Body of pancreas (tissue), 4 donors: Measurements from ENCODE around the gene SPTSSB. TPM values are rescaled to one million over a fixed set of nuclear protein-coding genes. Genes with fewer than 3 reads are reported as not detected.
A peak's percentile ranks its signal among the peaks of the same experiment; 100 is the strongest.

Source experiments
- ATAC-seq: fragments of 150-250 bp; one replicate; pipeline ENCODE4 v1.9.1; 2016
- DNase-seq, 4 donors: peaks; one replicate each; pipeline ENCODE4 v3.0.0-alpha.2; 2019
- H3K27ac ChIP-seq, 4 donors: fragments of 200-600 bp; sonication (generic); 1 replicate in 3 of 4; 2 replicates in 1 of 4; pipeline versions ENCODE4 v1.5.1 to v1.6.1; 2016 to 2019; ENCODE audit warnings: mild to moderate bottlenecking in 1 of 4, mixed read lengths in 1 of 4, moderate library complexity in 1 of 4
- H3K27me3 ChIP-seq, 2 donors: fragments of 200-600 bp; sonication (generic); one replicate each; pipeline ENCODE4 v1.6.0; 2016; ENCODE audit warnings: mild to moderate bottlenecking in 1 of 2
- H3K36me3 ChIP-seq, 2 donors: fragments of 200-600 bp; sonication (generic); replicated peaks in 1 of 2; 2 replicates each; pipeline ENCODE4 v1.5.1; 2016; ENCODE audit warnings: low read depth in 2 of 2; ENCODE audit not compliant: insufficient read depth in 1 of 2
- H3K4me1 ChIP-seq: fragments of 200-600 bp; sonication (generic); one replicate; pipeline ENCODE4 v1.6.0; 2016
- H3K4me3 ChIP-seq, 2 donors: fragments of 200-600 bp; sonication (generic); 1 replicate in 1 of 2; 2 replicates in 1 of 2; pipeline ENCODE4 v1.5.1; 2016 to 2019
- H3K9me3 ChIP-seq, 3 donors: fragments of 200-600 bp; sonication (generic); 1 replicate in 2 of 3; 2 replicates in 1 of 3; pipeline ENCODE4 v1.5.1; 2016
- CTCF ChIP-seq, 7 experiments: fragments of 450-650 bp in 4 of 7; fragments of 200-600 bp in 3 of 7; sonication (generic) in 3 of 7; IDR thresholded peaks; one replicate each; pipeline ENCODE4 v1.5.1; 2016 to 2019; ENCODE audit warnings: antibody characterized with exemption in 7 of 7
- POLR2A ChIP-seq, 3 donors: fragments of 450-650 bp; IDR thresholded peaks; one replicate each; pipeline ENCODE4 v1.6.1; 2016; ENCODE audit warnings: antibody characterized with exemption in 3 of 3, mild to moderate bottlenecking in 2 of 3
- WGBS, 2 donors: methylation state at CpG; one replicate each; pipeline ENCODE4 v1.1.5; 2017; 5-methylcytosine and 5-hydroxymethylcytosine counted together
- intact Hi-C: fragments of 100-400 bp; cut with DNase I; formaldehyde crosslinking; loops from one replicate; pipeline ENCODE4 v1.15.1; 2023
- total RNA-seq, 2 donors: library from RNA; depleted of rRNA; stranded (reverse); fragments of >200 nt; gene quantifications; one replicate each; pipeline ENCODE4 v1.1.0, GENCODE V29; 2016

The SPTSSB gene
- total RNA-seq, 2 donors from 2014 or later = 3.4 TPM; not detected in 1

DNA sequence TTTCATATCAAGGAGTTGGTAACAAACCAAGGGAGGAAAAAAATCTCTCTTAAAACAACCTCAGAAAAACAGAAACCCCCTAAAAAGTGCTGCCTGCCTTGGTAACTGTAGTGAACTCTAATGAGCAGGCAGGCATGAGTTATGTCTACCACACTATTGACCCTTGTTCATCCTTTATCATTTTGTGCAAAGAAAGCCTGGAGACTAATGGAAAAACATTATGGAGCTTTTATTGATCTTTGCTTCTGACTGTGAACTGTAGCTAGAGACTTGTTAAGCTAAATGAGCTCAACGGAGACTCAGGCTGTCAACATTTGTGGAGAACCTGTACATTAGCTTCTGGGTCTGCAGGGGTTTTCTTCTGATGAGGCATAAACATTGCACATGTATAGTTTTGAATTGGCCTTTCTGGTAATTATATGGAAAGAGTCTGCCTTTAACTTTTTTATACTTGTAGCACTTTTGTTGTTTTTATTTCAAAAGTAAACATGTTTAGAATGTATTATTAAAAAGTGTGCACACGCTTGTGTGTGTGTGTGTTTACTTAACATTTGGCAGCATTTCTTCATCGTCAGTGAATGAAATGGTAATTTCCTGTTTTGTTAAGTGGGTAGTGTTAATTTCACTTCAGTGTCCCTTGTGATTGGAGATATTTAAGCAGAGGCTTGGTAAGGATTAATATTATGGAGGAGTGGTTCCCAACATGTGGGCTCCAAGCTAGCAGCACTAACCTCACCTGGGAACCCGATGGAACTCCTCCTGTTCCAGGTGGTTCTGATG, 15.9 kb upstream of the SPTSSB start:
- TF ChIP-seq CTCF (IDR thresholded peaks at IDR 0.05) (no peak), POLR2A (IDR thresholded peaks at IDR 0.05) (no peak)
- H3K9me3 ChIP-seq = no peaks in the 10 kb centered on the region
- WGBS, 2 donors = 28 to 34% methylated on average over 4 of the region's 4 CpGs
- H3K4me1 ChIP-seq = peaks cover 9% of the 10 kb centered on the region
- ATAC-seq (no peak), DNase-seq (no peak)
- no peak overlapping the region for H3K4me3 ChIP-seq
- H3K27me3 ChIP-seq = peaks cover 0 to 6% of the 10 kb centered on the region in 2 donors
- no peak overlapping the region for H3K27ac ChIP-seq
- intact Hi-C loops = no loop called here
- H3K36me3 ChIP-seq = no peaks in the 10 kb centered on the region

GRCh38 chr3:161372321-161373260, 1.3 kb upstream of the SPTSSB start:
- H3K4me1 ChIP-seq = peaks cover 21% of the 10 kb centered on the region
- peak; percentile 13 to 30 (median 14) for DNase-seq

DNA sequence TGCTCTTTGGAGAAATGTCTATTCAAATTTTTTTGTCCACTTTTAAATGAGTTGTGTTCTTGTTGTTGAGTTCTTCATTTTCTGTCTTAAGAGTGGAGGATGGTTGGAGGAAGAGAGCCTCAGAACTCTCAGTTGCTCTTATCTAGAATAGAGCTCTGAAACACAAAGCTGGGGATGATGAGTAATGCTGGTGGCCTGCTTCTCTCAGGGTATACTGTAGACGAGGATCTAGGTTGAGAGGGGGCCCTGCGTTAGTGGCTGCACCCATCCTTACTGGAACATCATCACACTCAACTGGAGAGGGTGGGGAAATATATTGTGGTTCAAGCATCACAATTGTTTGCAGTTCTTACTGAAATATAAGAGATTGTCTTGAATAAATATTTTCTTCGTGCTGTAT, 1.8 kb downstream of the SPTSSB start:
- no peaks in the 10 kb centered on the region for H3K36me3 ChIP-seq
- no peak overlapping the region for H3K27ac ChIP-seq
- H3K4me3 ChIP-seq = no peak overlapping the region
- ATAC-seq (no peak), DNase-seq (no peak)
- H3K4me1 ChIP-seq = peaks cover 21% of the 10 kb centered on the region
- intact Hi-C loops = no loop called here
- H3K9me3 ChIP-seq = no peaks in the 10 kb centered on the region
- no peak for TF ChIP-seq POLR2A (IDR thresholded peaks at IDR 0.05)
- TF ChIP-seq CTCF (IDR thresholded peaks at IDR 0.05) = no peak
- 62 to 81% methylated on average over 3 of the region's 3 CpGs for WGBS, 2 donors
- H3K27me3 ChIP-seq = peaks cover 0 to 8% of the 10 kb centered on the region in 2 donors

More at GRCh38 chr3:161372321-161373260, 1.3 kb upstream of the SPTSSB start:
- Histone ChIP-seq H3K9me3 (no peaks in the 10 kb centered on the region), H3K4me3 (peak overlapping the region in 1 of 2 donors; percentile 27), H3K27ac (no peak overlapping the region), H3K27me3 (peaks cover 0 to 8% of the 10 kb centered on the region in 2 donors), H3K36me3 (no peaks in the 10 kb centered on the region)
- WGBS, 2 donors = 5 to 10% methylated on average over 29 to 55 of the region's 55 CpGs
- TF ChIP-seq CTCF (IDR thresholded peaks at IDR 0.05) = no peak
- TF ChIP-seq POLR2A (IDR thresholded peaks at IDR 0.05) = peak in 2 of 3 donors; percentile 11 to 29
- ATAC-seq = peak; percentile 68
- intact Hi-C loops = no loop called here

GRCh38 chr3:161366094-161366493, 5.2 kb downstream of the SPTSSB start:
- no peaks in the 10 kb centered on the region for H3K9me3 ChIP-seq
- WGBS, 2 donors = 86 to 92% methylated on average over 2 of the region's 2 CpGs
- ATAC-seq (no peak), DNase-seq (no peak)
- intact Hi-C loops = no loop called here
- no peak overlapping the region for H3K4me3 ChIP-seq
- no peaks in the 10 kb centered on the region for H3K36me3 ChIP-seq
- H3K4me1 ChIP-seq = no peaks in the 10 kb centered on the region
- H3K27me3 ChIP-seq = no peaks in the 10 kb centered on the region
- H3K27ac ChIP-seq = no peak overlapping the region
- TF ChIP-seq POLR2A (IDR thresholded peaks at IDR 0.05) (no peak), CTCF (IDR thresholded peaks at IDR 0.05) (no peak)
